Skeletal muscle satellite cell (primary cell): Measurements from ENCODE around the gene MT1H.
A peak's percentile ranks its signal among the peaks of the same experiment; 100 is the strongest.
"Not testable (repeated sequence)": the region's sequence is repeated elsewhere in the genome, so short reads cannot be mapped to it uniquely, and the experiment has no call there.

ENCODE experiments used
- H3K27me3 ChIP-seq: 2 replicates; pipeline ENCODE4 v1.7.0; 2013; ENCODE audit warnings: low read length; ENCODE audit not compliant: control insufficient read depth, insufficient read depth
- H3K36me3 ChIP-seq: 2 replicates; pipeline ENCODE4 v1.7.0; 2013; ENCODE audit warnings: mild to moderate bottlenecking, control low read depth, low read length; ENCODE audit not compliant: insufficient read depth
- H3K4me1 ChIP-seq: 2 replicates; pipeline ENCODE4 v1.7.0; 2013; ENCODE audit warnings: low read length; ENCODE audit not compliant: control insufficient read depth, insufficient read depth
- H3K4me2 ChIP-seq: 2 replicates; pipeline ENCODE4 v1.7.0; 2013; ENCODE audit warnings: mild to moderate bottlenecking, low read length
- H3K4me3 ChIP-seq: 2 replicates; pipeline ENCODE4 v1.7.0; 2013; ENCODE audit warnings: low read length
- H3K9ac ChIP-seq: 2 replicates; pipeline ENCODE4 v1.7.0; 2013; ENCODE audit warnings: mild to moderate bottlenecking, low read depth, low read length, moderate library complexity
- H3K9me3 ChIP-seq: replicated peaks from 2 replicates; pipeline ENCODE4 v1.7.0; 2013; ENCODE audit warnings: mild to moderate bottlenecking, control low read depth, low read length

The MT1H gene

DNA sequence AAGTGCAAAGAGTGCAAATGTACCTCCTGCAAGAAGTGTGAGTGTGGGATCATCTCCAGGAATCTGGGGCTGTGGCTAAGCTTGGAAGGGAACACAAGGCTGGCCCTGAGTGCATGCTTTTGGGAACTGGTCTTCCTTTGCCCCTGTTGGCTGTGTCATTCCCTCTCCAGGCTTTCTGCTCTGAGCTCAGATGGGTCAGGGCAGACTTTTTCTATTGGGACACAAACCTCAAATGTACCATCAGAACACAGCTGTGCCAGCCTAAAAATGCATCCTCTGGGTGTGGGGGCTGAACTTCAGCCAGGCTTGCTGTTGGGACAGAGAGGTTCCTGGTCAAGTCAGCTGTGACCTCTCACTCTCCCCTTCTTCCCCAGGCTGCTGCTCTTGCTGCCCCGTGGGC, 17.0 kb upstream of the MT1H start:
- Histone ChIP-seq H3K9me3 (no peaks in the 10 kb centered on the region), H3K9ac (no peak overlapping the region), H3K4me3 (no peak overlapping the region), H3K4me2 (no peak overlapping the region), H3K27me3 (peaks cover 46% of the 10 kb centered on the region), H3K36me3 (no peaks in the 10 kb centered on the region), H3K4me1 (peaks cover 1% of the 10 kb centered on the region)

DNA sequence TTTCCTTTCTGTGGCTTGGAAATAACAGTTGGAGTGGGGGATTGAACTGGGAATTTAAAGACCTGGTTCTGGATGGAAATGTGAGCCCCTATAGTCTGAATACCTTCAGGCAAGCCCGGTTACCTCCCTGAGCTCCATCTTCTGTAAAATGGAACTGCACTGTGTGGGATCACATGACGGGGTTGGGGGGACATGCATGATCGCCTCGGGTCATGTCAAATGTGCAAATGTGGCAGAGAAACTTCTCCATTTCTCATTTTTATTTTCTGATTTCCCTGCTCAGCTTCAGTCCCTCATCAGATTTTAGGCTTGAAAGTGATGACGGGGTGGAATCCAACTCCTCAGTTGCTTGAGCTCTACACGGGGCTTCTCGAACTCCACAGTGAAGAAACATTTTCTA, 16.4 kb upstream of the MT1H start:
- no peak overlapping the region for H3K9ac ChIP-seq
- H3K4me1 ChIP-seq, result peaks cover 7% of the 10 kb centered on the region
- H3K4me2 ChIP-seq, result no peak overlapping the region
- no peak overlapping the region for H3K4me3 ChIP-seq
- no peaks in the 10 kb centered on the region for H3K36me3 ChIP-seq
- H3K27me3 ChIP-seq, result peaks cover 45% of the 10 kb centered on the region
- H3K9me3 ChIP-seq, result no peaks in the 10 kb centered on the region

DNA sequence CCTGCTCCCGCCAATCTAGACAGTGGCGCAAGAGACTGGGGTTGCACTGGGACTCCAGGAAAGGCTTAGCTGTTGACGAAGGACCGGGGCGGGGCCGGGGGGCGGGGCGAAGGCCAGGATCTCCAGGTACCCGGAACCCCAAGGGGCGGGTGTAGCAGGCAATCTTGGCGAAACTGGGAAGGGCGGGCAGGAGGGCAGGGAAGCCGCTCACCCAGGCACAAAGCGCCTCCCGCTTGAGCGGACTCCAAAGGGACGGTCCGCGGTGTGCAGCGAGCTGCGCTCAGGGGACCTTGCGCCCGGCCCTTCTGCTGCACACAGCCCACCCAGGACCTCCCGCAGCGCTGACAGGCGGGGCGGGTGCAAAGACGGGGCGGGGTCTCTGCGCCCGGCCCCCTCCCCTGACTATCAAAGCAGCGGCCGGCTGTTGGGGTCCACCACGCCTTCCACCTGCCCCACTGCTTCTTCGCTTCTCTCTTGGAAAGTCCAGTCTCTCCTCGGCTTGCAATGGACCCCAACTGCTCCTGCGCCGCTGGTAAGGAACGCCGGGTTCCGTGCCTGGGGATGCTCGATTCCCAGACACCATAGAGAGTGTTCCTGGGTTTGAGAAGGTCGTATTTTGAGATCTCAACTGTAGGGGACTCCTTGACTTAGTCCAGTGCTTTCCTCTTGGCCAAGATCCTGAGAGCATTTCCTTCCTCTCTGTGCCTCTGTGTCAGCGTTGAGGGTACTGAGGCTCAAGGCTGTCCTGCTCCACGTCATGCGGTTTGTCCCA, 11.9 kb upstream of the MT1H start, which contains the start of gene MT1F:
Gene MT1F, plus strand, starts transcription at position 405 of the 772 bp plus-strand sequence. Its CDS starts 100 bp downstream, at position 505.
- Histone ChIP-seq H3K4me1 (peaks cover 9% of the 10 kb centered on the region), H3K9ac (no peak within 1 kb of the TSS), H3K36me3 (no peaks in the 10 kb centered on the region), H3K27me3 (peaks cover 51% of the 10 kb centered on the region), H3K4me2 (peak within 1 kb of the TSS; percentile 79), H3K9me3 (no peaks in the 10 kb centered on the region), H3K4me3 (peak within 1 kb of the TSS; percentile 65)

DNA sequence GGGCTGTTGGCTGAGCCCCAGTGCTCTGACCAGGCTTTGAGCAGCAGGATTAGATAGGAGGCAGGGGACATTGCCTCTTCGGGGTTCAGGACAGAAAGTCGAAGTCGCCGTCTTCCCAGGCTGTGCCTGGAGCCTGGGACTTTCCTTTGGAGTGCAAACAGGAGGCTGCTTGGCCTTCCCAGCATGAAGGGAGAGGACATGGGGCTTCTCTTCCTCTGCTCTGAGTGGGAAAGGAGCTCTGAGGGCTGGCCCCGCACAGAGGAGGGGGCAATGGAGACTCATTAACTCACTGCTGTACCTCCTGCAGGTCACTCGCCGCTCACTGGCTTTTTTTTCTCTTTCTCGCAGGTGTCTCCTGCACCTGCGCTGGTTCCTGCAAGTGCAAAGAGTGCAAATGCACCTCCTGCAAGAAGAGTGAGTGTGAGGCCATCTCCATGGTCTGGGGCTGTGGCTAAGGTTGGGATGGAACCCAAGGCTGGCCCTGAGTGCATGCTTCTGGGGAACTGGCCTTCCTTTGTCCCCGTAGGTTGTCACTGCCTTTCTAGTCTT, 11.2 kb upstream of the MT1H start:
- Histone ChIP-seq H3K4me3 (peak overlapping the region; percentile 65), H3K4me2 (peak overlapping the region; percentile 79), H3K9ac (no peak overlapping the region), H3K4me1 (peaks cover 9% of the 10 kb centered on the region), H3K9me3 (no peaks in the 10 kb centered on the region), H3K36me3 (no peaks in the 10 kb centered on the region), H3K27me3 (peaks cover 54% of the 10 kb centered on the region)

DNA sequence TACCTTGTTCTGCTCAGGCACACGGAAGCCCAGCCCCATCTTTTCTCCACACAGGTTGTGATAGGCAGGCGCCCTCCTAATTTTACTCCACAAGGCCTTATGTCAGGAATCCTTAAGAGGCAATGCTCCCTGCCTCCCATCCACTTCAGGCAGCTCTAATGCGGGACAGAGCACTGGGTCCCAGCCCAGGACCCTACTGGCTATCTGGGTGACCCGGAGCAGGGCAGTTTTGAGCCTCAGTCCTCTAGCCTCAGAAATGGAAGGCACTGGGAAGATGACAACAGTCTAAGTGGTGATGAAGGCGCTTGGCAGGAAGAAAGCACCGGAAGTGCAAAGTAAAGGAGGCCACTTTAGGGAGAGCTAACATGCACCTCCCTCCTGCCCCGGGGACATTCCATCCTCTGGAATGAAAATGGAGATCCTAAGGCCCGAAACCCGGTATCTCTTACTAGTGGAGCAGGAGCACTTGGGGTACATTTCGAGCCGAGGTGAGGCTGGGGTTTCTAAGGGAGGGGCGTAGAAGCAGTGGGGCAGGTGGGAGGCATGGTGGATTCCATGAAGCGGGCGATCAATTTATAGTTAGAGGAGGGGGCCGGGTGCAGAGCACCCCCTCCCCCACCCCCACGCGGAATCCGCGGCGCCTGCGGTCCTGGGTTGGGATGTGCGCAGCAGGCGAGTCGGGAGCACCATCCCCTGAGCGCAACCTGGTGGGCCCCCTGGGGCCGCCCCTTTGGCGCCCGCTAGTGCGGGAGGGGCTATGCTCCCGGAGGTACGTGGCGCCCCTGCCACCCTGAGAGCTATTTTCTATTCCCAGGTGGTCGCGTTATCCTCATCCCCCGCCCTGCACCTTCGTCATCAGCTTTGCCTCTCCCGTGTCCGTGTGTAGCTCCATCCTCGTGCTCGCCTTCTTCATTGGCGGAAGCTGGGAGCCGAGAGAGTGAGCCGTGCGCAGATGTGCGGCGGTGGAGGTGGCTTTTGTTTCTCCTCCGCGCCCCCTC, 7.0 kb upstream of the MT1H start:
- no peak overlapping the region for H3K9ac ChIP-seq
- H3K4me3 ChIP-seq, result no peak overlapping the region
- H3K27me3 ChIP-seq, result peaks cover 86% of the 10 kb centered on the region
- H3K4me2 ChIP-seq, result no peak overlapping the region
- H3K36me3 ChIP-seq, result no peaks in the 10 kb centered on the region
- H3K4me1 ChIP-seq, result peaks cover 7% of the 10 kb centered on the region
- H3K9me3 ChIP-seq, result no peaks in the 10 kb centered on the region

DNA sequence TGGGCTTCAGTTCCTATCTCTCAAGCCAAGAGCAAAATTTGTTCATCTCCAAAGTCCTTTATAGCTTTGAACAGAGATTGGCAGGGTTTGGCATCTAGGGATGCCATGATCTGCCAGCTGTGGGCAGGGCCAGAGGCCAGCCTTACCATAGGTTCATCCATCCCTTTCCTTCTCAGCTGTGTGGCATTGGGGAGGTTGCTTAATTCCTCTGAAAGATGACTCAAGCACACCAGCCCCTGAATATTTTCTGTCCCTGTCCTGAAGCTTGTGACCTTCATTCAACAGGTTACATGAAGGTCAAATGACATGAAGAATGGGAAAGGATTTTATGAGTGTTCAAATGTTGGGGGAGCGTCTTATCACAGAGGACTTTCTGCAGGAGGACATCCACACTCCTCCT, 5.1 kb upstream of the MT1H start:
- H3K9me3 ChIP-seq, result no peaks in the 10 kb centered on the region
- H3K4me1 ChIP-seq, result peaks cover 3% of the 10 kb centered on the region
- H3K4me3 ChIP-seq, result no peak overlapping the region
- H3K4me2 ChIP-seq, result no peak overlapping the region
- H3K36me3 ChIP-seq, result no peaks in the 10 kb centered on the region
- H3K27me3 ChIP-seq, result peaks cover 86% of the 10 kb centered on the region
- H3K9ac ChIP-seq, result no peak overlapping the region

DNA sequence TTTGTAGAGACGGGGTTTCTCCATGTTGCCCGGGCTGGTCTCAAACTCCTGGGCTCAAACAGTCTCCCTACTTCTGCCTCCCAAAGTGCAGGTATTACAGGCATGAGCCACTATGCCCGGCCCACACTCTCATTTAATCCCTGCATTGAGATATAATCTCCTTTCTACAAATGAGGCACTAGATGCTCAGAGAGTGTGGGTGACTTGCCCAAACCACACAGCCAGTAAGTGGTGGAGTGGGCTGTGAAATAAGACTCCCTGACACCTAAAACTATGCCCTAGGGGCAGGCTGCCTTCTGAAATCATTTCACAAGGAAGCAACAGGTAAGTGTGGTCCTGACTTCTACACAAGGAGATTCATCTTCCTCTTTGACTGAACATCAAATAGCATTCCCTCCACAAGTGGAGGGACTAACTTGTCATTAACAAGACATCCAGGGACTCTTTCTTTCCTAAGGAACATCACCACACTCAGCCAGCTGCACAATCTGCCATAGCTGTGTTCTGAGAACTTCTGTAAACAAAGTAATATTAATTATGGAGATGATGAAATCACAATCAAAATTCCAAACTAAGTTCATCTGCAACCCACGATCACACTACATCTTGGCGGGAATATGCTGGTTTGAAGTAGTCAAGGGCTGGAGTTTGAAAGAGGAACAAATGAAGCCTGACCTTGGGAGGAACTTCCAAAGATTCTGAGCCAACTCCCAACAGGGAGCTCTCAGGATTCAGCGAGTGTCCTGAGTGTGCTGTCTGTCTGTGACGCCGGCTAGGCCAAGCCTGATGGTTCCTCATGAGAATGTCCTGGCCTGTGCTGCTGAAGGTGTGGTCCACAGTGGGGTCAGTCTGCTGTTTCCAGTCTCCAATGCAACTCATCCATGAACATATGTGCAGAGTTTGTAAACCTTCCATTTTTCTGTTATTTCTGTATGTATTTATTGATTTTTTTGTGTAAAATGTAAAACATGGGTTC, 4.0 kb upstream of the MT1H start:
- H3K36me3 ChIP-seq, H3K4me3 ChIP-seq: not testable (repeated sequence)
- peaks cover 88% of the 10 kb centered on the region for H3K27me3 ChIP-seq

DNA sequence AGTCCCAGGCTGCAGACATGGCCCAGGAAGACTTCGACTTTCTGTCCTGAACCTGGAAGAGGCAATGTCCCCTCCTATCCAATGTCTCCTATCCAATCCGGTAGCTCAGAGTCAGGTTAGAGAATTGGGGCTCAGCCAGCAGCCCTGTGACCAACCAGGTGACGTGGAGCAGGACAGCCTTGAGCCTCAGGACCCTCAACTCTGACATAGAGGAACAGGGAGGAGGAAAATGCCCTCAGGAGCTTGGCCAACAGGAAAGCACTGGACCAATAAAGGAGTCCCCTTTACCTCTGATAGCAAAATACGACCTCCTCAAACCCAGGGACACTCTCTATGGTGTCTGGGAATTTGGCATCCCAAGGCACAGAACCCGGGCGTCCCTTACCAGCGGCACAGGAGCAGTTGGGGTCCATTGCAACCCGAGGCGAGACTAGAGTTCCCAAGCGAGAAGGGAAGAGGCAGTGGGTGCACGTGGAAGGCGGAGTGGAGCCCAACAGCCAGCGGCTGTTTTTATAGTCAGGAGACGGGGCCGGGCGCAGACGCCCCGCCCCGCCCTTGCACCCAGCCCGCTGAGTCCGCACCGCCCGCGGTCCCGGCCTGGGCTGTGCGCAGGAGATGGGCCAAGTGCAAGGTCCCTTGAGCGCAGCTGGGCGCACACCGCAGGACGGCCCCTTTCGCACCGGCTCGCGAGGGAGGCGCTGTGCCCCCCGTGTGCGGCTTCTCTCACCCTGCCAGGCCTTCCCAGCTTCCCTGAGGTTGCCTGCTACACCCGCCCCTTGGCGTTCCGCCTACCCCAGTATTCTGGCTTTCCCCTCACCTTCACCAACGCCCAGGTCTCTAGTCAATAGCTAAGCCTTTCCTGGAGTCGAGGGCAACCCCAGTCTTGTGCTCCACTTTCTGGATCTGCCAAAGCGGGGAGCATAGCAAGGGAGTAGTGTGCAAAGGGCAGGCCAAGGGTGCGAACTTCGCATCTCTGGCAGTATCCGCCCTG, 1.7 kb upstream of the MT1H start, which contains the start of gene MT1G:
Gene MT1G, minus strand, starts transcription at position 485 of the 991 bp plus-strand sequence. Its CDS starts 72 bp downstream, at position 413.
- H3K9ac ChIP-seq, result no peak within 1 kb of the TSS
- peaks cover 75% of the 10 kb centered on the region for H3K27me3 ChIP-seq
- H3K9me3 ChIP-seq, result no peaks in the 10 kb centered on the region
- peaks cover 3% of the 10 kb centered on the region for H3K4me1 ChIP-seq
- H3K4me3 ChIP-seq, result peak within 1 kb of the TSS; percentile 28
- H3K4me2 ChIP-seq, result peak within 1 kb of the TSS; percentile 52
- H3K36me3 ChIP-seq, result no peaks in the 10 kb centered on the region

More for the DNA sequence above, 4.0 kb upstream of the MT1H start:
- not testable (repeated sequence) for H3K4me2 ChIP-seq, H3K9ac ChIP-seq, H3K9me3 ChIP-seq, H3K4me1 ChIP-seq

DNA sequence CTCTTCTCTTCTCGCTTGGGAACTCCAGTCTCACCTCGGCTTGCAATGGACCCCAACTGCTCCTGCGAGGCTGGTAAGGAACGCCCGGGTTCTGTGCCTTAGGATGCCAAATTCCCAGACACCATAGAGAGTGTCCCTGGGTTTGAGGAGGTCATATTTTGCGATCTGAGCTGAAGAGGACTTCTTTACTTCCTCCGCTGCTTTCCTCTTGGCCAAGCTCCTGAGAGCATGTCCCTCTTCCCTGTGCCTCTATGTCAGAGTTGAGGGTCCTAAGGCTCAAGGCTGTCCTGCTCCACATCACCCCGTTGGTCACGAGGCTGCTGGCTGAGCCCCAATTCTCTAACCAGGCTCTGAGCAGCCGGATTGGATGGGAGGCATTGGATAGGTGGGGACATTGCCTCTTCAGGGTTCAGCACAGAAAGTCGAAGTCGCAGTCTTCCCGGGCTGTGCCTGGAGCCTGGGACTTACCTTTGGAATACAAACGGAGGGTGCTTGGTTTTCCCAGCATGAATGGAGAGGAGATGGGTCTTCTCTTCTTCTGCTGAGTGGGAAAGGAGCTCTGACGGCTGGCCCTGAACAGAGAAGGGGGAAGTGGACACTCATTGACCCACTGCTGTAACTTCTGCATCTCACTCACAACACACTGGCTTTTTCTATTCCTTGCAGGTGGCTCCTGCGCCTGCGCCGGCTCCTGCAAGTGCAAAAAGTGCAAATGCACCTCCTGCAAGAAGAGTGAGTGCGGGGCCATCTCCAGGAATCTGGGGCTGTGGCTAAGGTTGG, 416 bp downstream of the MT1H start:
- Histone ChIP-seq H3K9ac (no peak overlapping the region), H3K36me3 (no peaks in the 10 kb centered on the region), H3K9me3 (no peaks in the 10 kb centered on the region), H3K4me3 (no peak overlapping the region), H3K4me2 (no peak overlapping the region), H3K27me3 (peaks cover 56% of the 10 kb centered on the region), H3K4me1 (peaks cover 3% of the 10 kb centered on the region)
